ENCODE results near the gene SPATA31E1.
"Not testable (repeated sequence)": the region's sequence is repeated elsewhere in the genome, so short reads cannot be mapped to it uniquely, and the experiment has no call there.

Gene SPATA31E1

DNA sequence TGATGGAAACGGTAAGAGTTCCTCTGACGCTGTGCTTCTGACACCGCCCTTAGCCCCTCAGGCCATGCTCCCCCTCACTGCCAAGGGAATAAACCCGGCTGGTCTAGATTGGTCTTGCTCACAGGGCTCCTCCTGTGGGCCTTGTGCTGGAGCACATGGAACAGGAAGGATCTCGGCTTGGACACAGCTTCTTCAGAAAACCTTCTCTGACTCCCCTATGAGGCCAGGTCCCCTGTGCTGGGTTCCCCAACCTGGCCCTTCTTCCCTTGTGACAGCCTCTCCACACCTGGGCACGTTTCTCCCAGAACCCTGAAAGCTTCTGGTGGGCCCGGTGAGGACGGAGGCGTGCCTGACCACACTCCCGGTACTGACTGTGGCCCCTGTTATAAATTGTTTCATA lies 8.2 kb downstream of the SPATA31E1 start:
- no peaks in the 10 kb centered on the region for H3K9me3 ChIP-seq (ENCODE audit: insufficient read depth, low read length)
- DNase-seq (ENCODE audit: low read depth, low spot score), result no peak
- no peaks in the 10 kb centered on the region for H3K36me3 ChIP-seq (ENCODE audit: insufficient read depth, insufficient read length, low read length)
- no peaks in the 10 kb centered on the region for H3K27me3 ChIP-seq (ENCODE audit: insufficient read depth, insufficient read length)
- H3K9ac ChIP-seq (ENCODE audit: insufficient read length, low read depth), result no peak overlapping the region
- H3K4me1 ChIP-seq (ENCODE audit: insufficient read depth, insufficient read length), result no peaks in the 10 kb centered on the region
- no peak for TF ChIP-seq SUZ12 (IDR thresholded peaks at IDR 0.05; ENCODE audit: extremely low read depth, insufficient read depth, insufficient read length)
- no peak for TF ChIP-seq YY1 (IDR thresholded peaks at IDR 0.05; ENCODE audit: insufficient read depth, insufficient read length)
- no peak for TF ChIP-seq ZNF274 (IDR thresholded peaks at IDR 0.05; ENCODE audit: low read depth, low read length)
- no peak overlapping the region for H3K4me3 ChIP-seq (ENCODE audit: insufficient read length, low read depth)

DNA sequence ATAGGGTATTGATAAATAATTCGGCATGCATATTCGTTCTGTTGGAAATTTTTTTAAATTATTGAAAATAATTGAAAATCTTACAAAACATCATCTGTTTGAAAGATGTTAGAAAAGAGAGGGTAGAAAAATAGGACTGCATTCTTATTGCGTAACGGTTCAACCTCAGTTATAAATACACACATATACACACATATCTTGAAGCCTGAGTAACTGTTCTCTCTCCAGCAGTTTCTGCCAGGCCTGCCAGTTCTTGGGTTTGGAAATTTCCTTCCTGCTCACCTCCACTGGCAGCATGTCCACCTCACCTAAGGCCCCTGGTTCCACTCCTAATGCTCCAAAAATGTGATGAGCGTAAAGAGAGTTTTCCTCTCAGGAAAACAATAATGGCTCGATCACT lies 9.1 kb downstream of the SPATA31E1 start:
- Histone ChIP-seq H3K9ac (ENCODE audit: insufficient read length, low read depth) (no peak overlapping the region), H3K4me3 (ENCODE audit: insufficient read length, low read depth) (no peak overlapping the region), H3K9me3 (ENCODE audit: insufficient read depth, low read length) (no peaks in the 10 kb centered on the region), H3K4me1 (ENCODE audit: insufficient read depth, insufficient read length) (no peaks in the 10 kb centered on the region), H3K27me3 (ENCODE audit: insufficient read depth, insufficient read length) (no peaks in the 10 kb centered on the region), H3K36me3 (ENCODE audit: insufficient read depth, insufficient read length, low read length) (no peaks in the 10 kb centered on the region)
- no peak for TF ChIP-seq YY1 (IDR thresholded peaks at IDR 0.05; ENCODE audit: insufficient read depth, insufficient read length)
- TF ChIP-seq SUZ12 (IDR thresholded peaks at IDR 0.05; ENCODE audit: extremely low read depth, insufficient read depth, insufficient read length), result no peak
- TF ChIP-seq ZNF274 (IDR thresholded peaks at IDR 0.05; ENCODE audit: low read depth, low read length), result no peak
- DNase-seq (ENCODE audit: low read depth, low spot score), result no peak

DNA sequence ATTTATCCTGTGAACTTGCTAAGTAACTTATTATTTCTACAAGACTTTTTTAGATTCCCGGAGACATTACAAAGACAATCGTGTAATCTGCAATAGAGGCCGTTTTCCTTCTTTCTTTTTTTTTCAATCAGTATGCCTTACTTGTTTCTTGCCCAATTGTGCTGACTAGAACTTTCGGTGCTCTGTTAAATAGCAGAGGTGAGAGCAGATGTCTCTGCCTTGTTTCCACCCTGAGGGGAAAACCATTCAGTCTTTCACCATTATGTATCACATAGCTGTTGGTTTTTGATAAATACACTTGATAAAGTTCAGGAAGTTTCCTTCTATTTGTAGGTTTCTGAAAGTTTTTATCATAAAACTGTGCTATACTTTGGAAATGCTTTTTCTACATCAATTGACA lies 10.3 kb downstream of the SPATA31E1 start:
- no peak for DNase-seq (ENCODE audit: low read depth, low spot score)
- no peaks in the 10 kb centered on the region for H3K9me3 ChIP-seq (ENCODE audit: insufficient read depth, low read length)
- no peaks in the 10 kb centered on the region for H3K36me3 ChIP-seq (ENCODE audit: insufficient read depth, insufficient read length, low read length)
- no peaks in the 10 kb centered on the region for H3K4me1 ChIP-seq (ENCODE audit: insufficient read depth, insufficient read length)
- TF ChIP-seq SUZ12 (IDR thresholded peaks at IDR 0.05; ENCODE audit: extremely low read depth, insufficient read depth, insufficient read length), result no peak
- TF ChIP-seq ZNF274 (IDR thresholded peaks at IDR 0.05; ENCODE audit: low read depth, low read length), result no peak
- no peak for TF ChIP-seq YY1 (IDR thresholded peaks at IDR 0.05; ENCODE audit: insufficient read depth, insufficient read length)
- no peak overlapping the region for H3K4me3 ChIP-seq (ENCODE audit: insufficient read length, low read depth)
- no peaks in the 10 kb centered on the region for H3K27me3 ChIP-seq (ENCODE audit: insufficient read depth, insufficient read length)
- H3K9ac ChIP-seq (ENCODE audit: insufficient read length, low read depth), result no peak overlapping the region

DNA sequence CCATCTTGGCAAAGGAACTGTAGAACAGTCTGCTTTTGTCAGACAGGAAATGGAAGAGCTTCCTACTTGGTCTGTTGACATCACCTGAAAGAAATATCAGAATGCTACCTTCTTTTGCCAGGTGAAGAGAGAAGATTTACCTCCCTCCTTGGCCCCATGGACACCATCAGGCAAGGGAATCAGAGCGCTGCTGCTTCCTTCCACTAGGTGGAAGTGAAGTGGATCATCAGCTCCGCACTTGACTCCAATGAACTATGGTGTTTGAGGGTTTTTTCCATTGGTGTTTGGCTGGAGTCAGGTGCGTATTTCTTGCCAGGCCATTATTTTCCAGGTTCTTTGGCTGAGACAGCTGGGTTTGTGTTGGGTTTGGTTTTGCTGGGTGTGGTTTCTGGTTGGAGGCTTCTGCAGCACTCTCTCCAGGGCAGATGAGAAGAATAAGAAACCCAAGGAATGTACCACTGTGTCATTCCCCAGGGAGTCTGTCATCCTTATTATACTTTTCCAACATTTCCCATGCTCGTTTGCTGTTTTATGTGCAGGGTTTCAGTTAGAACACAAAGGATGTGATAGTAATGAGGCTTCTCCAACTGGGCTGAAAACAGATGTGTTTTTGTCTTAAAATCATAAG lies 12.4 kb downstream of the SPATA31E1 start:
- H3K27me3 ChIP-seq (ENCODE audit: insufficient read depth, insufficient read length), result no peaks in the 10 kb centered on the region
- H3K4me3 ChIP-seq (ENCODE audit: insufficient read length, low read depth), result no peak overlapping the region

DNA sequence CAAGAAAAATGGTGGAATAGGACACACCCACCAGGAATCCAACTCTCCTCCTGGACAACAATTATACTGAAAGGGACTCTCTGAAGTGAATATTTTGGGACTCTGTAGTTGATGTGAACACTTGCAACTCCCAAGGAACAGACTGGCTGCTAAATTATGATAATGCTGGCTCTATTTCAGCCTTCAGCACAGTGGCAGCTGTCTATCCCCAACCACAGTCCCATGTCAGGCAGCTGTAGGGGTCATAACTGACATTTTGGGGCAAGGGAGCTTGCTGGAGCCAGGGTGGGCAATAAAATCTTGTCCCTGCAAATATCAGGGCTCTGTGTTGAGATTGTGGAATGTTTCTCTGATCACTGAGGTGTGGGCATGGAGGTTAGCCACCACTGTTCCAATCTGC lies 14.2 kb downstream of the SPATA31E1 start:
- Histone ChIP-seq H3K4me1 (ENCODE audit: insufficient read depth, insufficient read length) (no peaks in the 10 kb centered on the region), H3K9ac (ENCODE audit: insufficient read length, low read depth) (no peak overlapping the region), H3K9me3 (ENCODE audit: insufficient read depth, low read length) (peaks cover 12% of the 10 kb centered on the region), H3K4me3 (ENCODE audit: insufficient read length, low read depth) (no peak overlapping the region), H3K36me3 (ENCODE audit: insufficient read depth, insufficient read length, low read length) (no peaks in the 10 kb centered on the region), H3K27me3 (ENCODE audit: insufficient read depth, insufficient read length) (no peaks in the 10 kb centered on the region)
- DNase-seq (ENCODE audit: low read depth, low spot score), result no peak
- TF ChIP-seq ZNF274 (IDR thresholded peaks at IDR 0.05; ENCODE audit: low read depth, low read length) (no peak), YY1 (IDR thresholded peaks at IDR 0.05; ENCODE audit: insufficient read depth, insufficient read length) (no peak), SUZ12 (IDR thresholded peaks at IDR 0.05; ENCODE audit: extremely low read depth, insufficient read depth, insufficient read length) (no peak)

More for the DNA sequence above, 12.4 kb downstream of the SPATA31E1 start:
- Histone ChIP-seq H3K4me1 (ENCODE audit: insufficient read depth, insufficient read length) (no peaks in the 10 kb centered on the region), H3K36me3 (ENCODE audit: insufficient read depth, insufficient read length, low read length) (no peaks in the 10 kb centered on the region), H3K9ac (ENCODE audit: insufficient read length, low read depth) (no peak overlapping the region), H3K9me3 (ENCODE audit: insufficient read depth, low read length) (no peaks in the 10 kb centered on the region; the same call in 1 of the 2 replicates)
- TF ChIP-seq YY1 (IDR thresholded peaks at IDR 0.05; ENCODE audit: insufficient read depth, insufficient read length) (no peak), ZNF274 (IDR thresholded peaks at IDR 0.05; ENCODE audit: low read depth, low read length) (no peak), SUZ12 (IDR thresholded peaks at IDR 0.05; ENCODE audit: extremely low read depth, insufficient read depth, insufficient read length) (no peak)
- no peak for DNase-seq (ENCODE audit: low read depth, low spot score)

DNA sequence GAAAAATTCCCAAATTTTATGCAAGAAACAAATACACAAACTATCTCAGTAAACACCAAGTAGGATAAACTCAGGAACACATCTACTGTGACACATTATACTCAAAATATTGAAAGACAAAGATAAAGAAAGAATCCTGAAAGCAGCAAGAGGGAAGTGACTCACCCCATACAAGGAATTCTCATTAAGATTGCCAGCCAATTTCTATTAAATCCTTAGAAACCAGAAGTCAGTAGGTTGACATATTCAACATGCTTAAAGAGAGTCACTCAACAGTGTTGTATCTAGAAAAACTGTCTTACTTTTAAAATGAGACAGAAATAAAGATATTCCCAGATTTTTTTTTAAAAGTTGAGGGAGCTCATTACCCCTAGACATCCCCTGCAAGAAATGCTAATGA lies 15.5 kb downstream of the SPATA31E1 start:
- Histone ChIP-seq H3K4me1 (ENCODE audit: insufficient read depth, insufficient read length) (no peaks in the 10 kb centered on the region), H3K9ac (ENCODE audit: insufficient read length, low read depth) (no peak overlapping the region), H3K36me3 (ENCODE audit: insufficient read depth, insufficient read length, low read length) (no peaks in the 10 kb centered on the region), H3K27me3 (ENCODE audit: insufficient read depth, insufficient read length) (no peaks in the 10 kb centered on the region), H3K9me3 (ENCODE audit: insufficient read depth, low read length) (peaks cover 23% of the 10 kb centered on the region), H3K4me3 (ENCODE audit: insufficient read length, low read depth) (no peak overlapping the region)
- TF ChIP-seq SUZ12 (IDR thresholded peaks at IDR 0.05; ENCODE audit: extremely low read depth, insufficient read depth, insufficient read length), result no peak
- TF ChIP-seq ZNF274 (IDR thresholded peaks at IDR 0.05; ENCODE audit: low read depth, low read length), result no peak
- no peak for TF ChIP-seq YY1 (IDR thresholded peaks at IDR 0.05; ENCODE audit: insufficient read depth, insufficient read length)
- DNase-seq (ENCODE audit: low read depth, low spot score), result no peak

DNA sequence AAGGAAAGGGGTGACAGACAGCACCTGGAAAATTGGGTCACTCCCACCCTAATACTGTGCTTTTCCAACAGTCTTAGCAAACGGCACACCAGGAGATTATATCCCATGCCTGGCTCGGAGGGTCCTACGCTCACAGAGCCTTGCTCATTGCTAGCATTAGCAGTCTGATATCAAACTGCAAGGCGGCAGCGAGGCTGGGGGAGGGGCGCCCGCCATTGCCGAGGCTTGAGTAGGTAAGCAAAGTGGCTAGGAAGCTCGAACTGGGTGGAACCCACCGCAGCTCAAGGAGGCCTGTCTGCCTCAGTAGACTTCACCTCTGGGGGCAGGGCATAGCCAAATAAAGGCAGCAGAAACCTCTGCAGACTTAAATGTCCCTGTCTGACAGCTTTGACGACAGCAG lies 19.7 kb downstream of the SPATA31E1 start:
- H3K4me3 ChIP-seq (ENCODE audit: insufficient read length, low read depth); H3K4me1 ChIP-seq (ENCODE audit: insufficient read depth, insufficient read length); H3K9ac ChIP-seq (ENCODE audit: insufficient read length, low read depth); H3K36me3 ChIP-seq (ENCODE audit: insufficient read depth, insufficient read length, low read length); DNase-seq (ENCODE audit: low read depth, low spot score); H3K27me3 ChIP-seq (ENCODE audit: insufficient read depth, insufficient read length): not testable (repeated sequence)
- H3K9me3 ChIP-seq (ENCODE audit: insufficient read depth, low read length), result peaks cover 23% of the 10 kb centered on the region

All from NT2/D1 (cell line).